Measurements from ENCODE around the gene NDEL1. TPM values are rescaled to one million over a fixed set of nuclear protein-coding genes. Genes with fewer than 3 reads are reported as not detected.

The NDEL1 gene
- total and polyA plus RNA-seq, 9 of the 15 experiments (the other 6 are each of a cell fraction or from before 2014, with no cell fraction given) = 0.86 to 30.5 (median 22.7) TPM

- no peak for TF ChIP-seq BMI1 (IDR thresholded peaks at IDR 0.05; ENCODE audit: low read length)
- TF ChIP-seq ZNF165 (CRISPR knock-in tag; IDR thresholded peaks at IDR 0.05; ENCODE audit: borderline replicate concordance) = no peak
- TF ChIP-seq HCFC1 (IDR thresholded peaks at IDR 0.05; ENCODE audit: low read depth, low read length) = no peak
- no peak for TF ChIP-seq ETV1 (tag; conservative IDR thresholded peaks at IDR 0.05; ENCODE audit: low read depth)
- no peak for TF ChIP-seq TCF7L2 (IDR thresholded peaks at IDR 0.05; ENCODE audit: low read depth, low read length)
Measured at GRCh38 chr17:8459107-8459506, 23.4 kb downstream of the NDEL1 start (continued).

- H3K27me3 ChIP-seq (ENCODE audit: control insufficient read depth in 2 of 2, insufficient read depth in 2 of 2, low read length in 2 of 2) = no peaks in the 10 kb centered on the region
- no peak overlapping the region for H3K27ac ChIP-seq (ENCODE audit: extremely low read depth, low read depth, low read length)
- no peaks in the 10 kb centered on the region for H3K9me3 ChIP-seq (replicated peaks; ENCODE audit: control insufficient read depth, insufficient read depth, low read depth, low read length)
- no peak overlapping the region for H2AFZ ChIP-seq (ENCODE audit: low read depth, low read length)
- 84% methylated on average over 3 of the region's 3 CpGs for WGBS (ENCODE audit: insufficient coverage, low coverage, missing lambda C conversion rate)
- FAIRE-seq (no peak), DNase-seq (ENCODE audit: extremely low read depth in 1 of 4, low spot score in 3 of 4) (no peak), ATAC-seq (no peak)
- H3K79me2 ChIP-seq (ENCODE audit: control insufficient read depth, insufficient read depth, low read length) = no peaks in the 10 kb centered on the region
- H4K20me1 ChIP-seq (replicated peaks; ENCODE audit: control insufficient read depth, insufficient read depth, low read length) = no peaks in the 10 kb centered on the region; the same call in none of the 2 replicates
- BruUV-seq (replicated peaks) = no TSS peak
- no peak overlapping the region for H3K9ac ChIP-seq (ENCODE audit: insufficient read depth in 1 of 2, low read depth in 2 of 2, low read length in 2 of 2)
- CTCF ChIA-PET (ENCODE audit: low intra/inter-chr PET ratio) = no interaction called here
- POLR2A ChIA-PET = no interaction called here
- H3K36me3 ChIP-seq (ENCODE audit: control insufficient read depth, insufficient read depth, low read length) = peaks cover 78% of the 10 kb centered on the region
- intact Hi-C loops (cut with micrococcal nuclease) (no loop called here), in situ Hi-C loops (cut with MboI) (no loop called here)
- no peak overlapping the region for H3K4me2 ChIP-seq (ENCODE audit: insufficient read depth, low read length)
- H3K4me3 ChIP-seq = no peak overlapping the region
- H3K4me1 ChIP-seq (replicated peaks in 1 of 2; ENCODE audit: control insufficient read depth in 2 of 2, insufficient read depth in 2 of 2, low read length in 2 of 2) = no peaks in the 10 kb centered on the region
- no peaks in the 10 kb centered on the region for H3K9me1 ChIP-seq (ENCODE audit: control insufficient read depth, insufficient read depth, low read length)
- TF ChIP-seq HDGF (IDR thresholded peaks at IDR 0.05) (no peak), ZNF232 (CRISPR knock-in tag; IDR thresholded peaks at IDR 0.05) (no peak), NFYB (IDR thresholded peaks at IDR 0.05; ENCODE audit: extremely low read depth, insufficient read length) (no peak), POLR2AphosphoS2 (IDR thresholded peaks at IDR 0.05; ENCODE audit: low read length) (no peak), E2F8 (IDR thresholded peaks at IDR 0.05; ENCODE audit: low read depth, partially characterized antibody) (no peak), ETV5 (CRISPR knock-in tag; IDR thresholded peaks at IDR 0.05; ENCODE audit: low read depth) (no peak), HMG20A (CRISPR knock-in tag; conservative IDR thresholded peaks at IDR 0.05) (no peak), WHSC1 (IDR thresholded peaks at IDR 0.05; ENCODE audit: low read length) (no peak), SMARCC2 (IDR thresholded peaks at IDR 0.05; ENCODE audit: low read depth) (no peak)
- TF ChIP-seq, protein P1, sequence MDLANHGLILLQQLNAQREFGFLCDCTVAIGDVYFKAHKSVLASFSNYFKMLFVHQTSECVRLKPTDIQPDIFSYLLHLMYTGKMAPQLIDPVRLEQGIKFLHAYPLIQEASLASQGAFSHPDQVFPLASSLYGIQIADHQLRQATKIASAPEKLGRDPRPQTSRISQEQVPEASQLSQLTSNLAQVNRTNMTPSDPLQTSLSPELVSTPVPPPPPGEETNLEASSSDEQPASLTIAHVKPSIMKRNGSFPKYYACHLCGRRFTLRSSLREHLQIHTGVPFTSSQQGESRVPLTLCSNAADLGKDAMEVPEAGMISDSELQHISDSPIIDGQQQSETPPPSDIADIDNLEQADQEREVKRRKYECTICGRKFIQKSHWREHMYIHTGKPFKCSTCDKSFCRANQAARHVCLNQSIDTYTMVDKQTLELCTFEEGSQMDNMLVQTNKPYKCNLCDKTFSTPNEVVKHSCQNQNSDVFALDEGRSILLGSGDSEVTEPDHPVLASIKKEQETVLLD (IDR thresholded peaks at IDR 0.05) = no peak
- TF ChIP-seq, protein P2, sequence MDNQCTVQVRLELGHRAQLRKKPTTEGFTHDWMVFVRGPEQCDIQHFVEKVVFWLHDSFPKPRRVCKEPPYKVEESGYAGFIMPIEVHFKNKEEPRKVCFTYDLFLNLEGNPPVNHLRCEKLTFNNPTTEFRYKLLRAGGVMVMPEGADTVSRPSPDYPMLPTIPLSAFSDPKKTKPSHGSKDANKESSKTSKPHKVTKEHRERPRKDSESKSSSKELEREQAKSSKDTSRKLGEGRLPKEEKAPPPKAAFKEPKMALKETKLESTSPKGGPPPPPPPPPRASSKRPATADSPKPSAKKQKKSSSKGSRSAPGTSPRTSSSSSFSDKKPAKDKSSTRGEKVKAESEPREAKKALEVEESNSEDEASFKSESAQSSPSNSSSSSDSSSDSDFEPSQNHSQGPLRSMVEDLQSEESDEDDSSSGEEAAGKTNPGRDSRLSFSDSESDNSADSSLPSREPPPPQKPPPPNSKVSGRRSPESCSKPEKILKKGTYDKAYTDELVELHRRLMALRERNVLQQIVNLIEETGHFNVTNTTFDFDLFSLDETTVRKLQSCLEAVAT (IDR thresholded peaks at IDR 0.05) = no peak
- TF ChIP-seq, protein P3, sequence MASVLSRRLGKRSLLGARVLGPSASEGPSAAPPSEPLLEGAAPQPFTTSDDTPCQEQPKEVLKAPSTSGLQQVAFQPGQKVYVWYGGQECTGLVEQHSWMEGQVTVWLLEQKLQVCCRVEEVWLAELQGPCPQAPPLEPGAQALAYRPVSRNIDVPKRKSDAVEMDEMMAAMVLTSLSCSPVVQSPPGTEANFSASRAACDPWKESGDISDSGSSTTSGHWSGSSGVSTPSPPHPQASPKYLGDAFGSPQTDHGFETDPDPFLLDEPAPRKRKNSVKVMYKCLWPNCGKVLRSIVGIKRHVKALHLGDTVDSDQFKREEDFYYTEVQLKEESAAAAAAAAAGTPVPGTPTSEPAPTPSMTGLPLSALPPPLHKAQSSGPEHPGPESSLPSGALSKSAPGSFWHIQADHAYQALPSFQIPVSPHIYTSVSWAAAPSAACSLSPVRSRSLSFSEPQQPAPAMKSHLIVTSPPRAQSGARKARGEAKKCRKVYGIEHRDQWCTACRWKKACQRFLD (CRISPR knock-in tag; IDR thresholded peaks at IDR 0.05) = no peak
Measured at GRCh38 chr17:8459831-8460230, 24.1 kb downstream of the NDEL1 start.

All from K562 (cell line).